Endothelial cell of umbilical vein (primary cell): ENCODE data around the gene TK1.

ENCODE experiments used
- EZH2 ChIP-seq: IDR thresholded peaks from 2 replicates; pipeline ENCODE4 v1.6.1; 2012; ENCODE audit warnings: borderline replicate concordance, low read depth, mild to moderate bottlenecking, moderate library complexity, low read length, inconsistent platforms; ENCODE audit not compliant: severe bottlenecking
- MYC ChIP-seq: IDR thresholded peaks from one replicate; pipeline ENCODE4 v1.6.1; 2011; ENCODE audit warnings: mild to moderate bottlenecking, low read depth, low read length
- POLR2A ChIP-seq: IDR thresholded peaks from 2 replicates; pipeline ENCODE4 v1.6.1; 2012; ENCODE audit warnings: low read depth, mild to moderate bottlenecking, control low read depth, low read length
- POLR2AphosphoS5 ChIP-seq: IDR thresholded peaks from 2 replicates; pipeline ENCODE4 v1.6.1; 2012; ENCODE audit warnings: low read depth, mild to moderate bottlenecking, control low read depth, low read length, moderate library complexity; ENCODE audit not compliant: insufficient read depth
- TF ChIP-seq, protein P1 (sequence below), 2 donors: IDR thresholded peaks; 1 replicate in 1 of 2; 2 replicates in 1 of 2; pipeline ENCODE4 v1.5.1; 2011; ENCODE audit warnings: low read length in 2 of 2, mild to moderate bottlenecking in 2 of 2, moderate library complexity in 2 of 2, control low read depth in 1 of 2, inconsistent platforms in 1 of 2, low read depth in 1 of 2; ENCODE audit not compliant: insufficient read depth in 1 of 2; ENCODE audit errors: extremely low read depth in 1 of 2
- TF ChIP-seq, protein P2 (sequence below): IDR thresholded peaks from 2 replicates; pipeline ENCODE4 v1.6.1; 2011; ENCODE audit not compliant: insufficient read depth, insufficient read length

DNA sequence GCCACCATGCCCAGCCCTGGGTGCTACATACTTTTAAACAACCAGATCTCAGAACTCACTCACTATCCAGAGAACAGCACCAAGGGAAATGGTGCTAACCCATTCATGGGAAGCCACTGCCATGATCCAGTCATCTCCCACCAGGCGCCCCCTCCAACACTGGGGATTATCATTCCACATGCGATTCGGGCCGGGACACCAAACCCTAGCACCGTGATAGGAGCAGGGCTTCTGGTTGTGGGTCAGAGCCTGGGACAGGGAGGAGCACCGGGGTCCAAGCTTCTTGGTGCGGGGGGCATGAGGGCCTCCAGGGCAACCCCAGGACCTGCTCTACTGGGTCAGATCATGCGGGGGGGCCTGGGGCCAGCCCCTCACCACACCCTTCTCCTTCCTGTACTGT, 49.0 kb upstream of the TK1 start:
- TF ChIP-seq, protein P1, sequence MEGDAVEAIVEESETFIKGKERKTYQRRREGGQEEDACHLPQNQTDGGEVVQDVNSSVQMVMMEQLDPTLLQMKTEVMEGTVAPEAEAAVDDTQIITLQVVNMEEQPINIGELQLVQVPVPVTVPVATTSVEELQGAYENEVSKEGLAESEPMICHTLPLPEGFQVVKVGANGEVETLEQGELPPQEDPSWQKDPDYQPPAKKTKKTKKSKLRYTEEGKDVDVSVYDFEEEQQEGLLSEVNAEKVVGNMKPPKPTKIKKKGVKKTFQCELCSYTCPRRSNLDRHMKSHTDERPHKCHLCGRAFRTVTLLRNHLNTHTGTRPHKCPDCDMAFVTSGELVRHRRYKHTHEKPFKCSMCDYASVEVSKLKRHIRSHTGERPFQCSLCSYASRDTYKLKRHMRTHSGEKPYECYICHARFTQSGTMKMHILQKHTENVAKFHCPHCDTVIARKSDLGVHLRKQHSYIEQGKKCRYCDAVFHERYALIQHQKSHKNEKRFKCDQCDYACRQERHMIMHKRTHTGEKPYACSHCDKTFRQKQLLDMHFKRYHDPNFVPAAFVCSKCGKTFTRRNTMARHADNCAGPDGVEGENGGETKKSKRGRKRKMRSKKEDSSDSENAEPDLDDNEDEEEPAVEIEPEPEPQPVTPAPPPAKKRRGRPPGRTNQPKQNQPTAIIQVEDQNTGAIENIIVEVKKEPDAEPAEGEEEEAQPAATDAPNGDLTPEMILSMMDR (IDR thresholded peaks at IDR 0.05; ENCODE audit: extremely low read depth in 1 of 2, insufficient read depth in 1 of 2, low read depth in 1 of 2, low read length in 2 of 2): no peak
- TF ChIP-seq POLR2A: no peak
- TF ChIP-seq EZH2: no peak
- no peak for TF ChIP-seq POLR2AphosphoS5
- TF ChIP-seq, protein P2, sequence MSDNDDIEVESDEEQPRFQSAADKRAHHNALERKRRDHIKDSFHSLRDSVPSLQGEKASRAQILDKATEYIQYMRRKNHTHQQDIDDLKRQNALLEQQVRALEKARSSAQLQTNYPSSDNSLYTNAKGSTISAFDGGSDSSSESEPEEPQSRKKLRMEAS: no peak
- TF ChIP-seq MYC: no peak
